Loucy (cell line): ENCODE data around the gene SCYGR2.

Experiments used
- EZH2phosphoT487 ChIP-seq: fragments of 200-600 bp; IDR thresholded peaks from 2 replicates; pipeline ENCODE4 v1.6.1; 2018; ENCODE audit warnings: antibody characterized with exemption, mild to moderate bottlenecking, moderate library complexity, borderline replicate concordance
- TF ChIP-seq, protein P1 (sequence below): fragments of 200-600 bp; sonication (generic); conservative IDR thresholded peaks from 2 replicates; pipeline ENCODE4 v1.5.1; 2014; ENCODE audit warnings: mild to moderate bottlenecking, antibody characterized with exemption, low read length

- TF ChIP-seq, protein P1, sequence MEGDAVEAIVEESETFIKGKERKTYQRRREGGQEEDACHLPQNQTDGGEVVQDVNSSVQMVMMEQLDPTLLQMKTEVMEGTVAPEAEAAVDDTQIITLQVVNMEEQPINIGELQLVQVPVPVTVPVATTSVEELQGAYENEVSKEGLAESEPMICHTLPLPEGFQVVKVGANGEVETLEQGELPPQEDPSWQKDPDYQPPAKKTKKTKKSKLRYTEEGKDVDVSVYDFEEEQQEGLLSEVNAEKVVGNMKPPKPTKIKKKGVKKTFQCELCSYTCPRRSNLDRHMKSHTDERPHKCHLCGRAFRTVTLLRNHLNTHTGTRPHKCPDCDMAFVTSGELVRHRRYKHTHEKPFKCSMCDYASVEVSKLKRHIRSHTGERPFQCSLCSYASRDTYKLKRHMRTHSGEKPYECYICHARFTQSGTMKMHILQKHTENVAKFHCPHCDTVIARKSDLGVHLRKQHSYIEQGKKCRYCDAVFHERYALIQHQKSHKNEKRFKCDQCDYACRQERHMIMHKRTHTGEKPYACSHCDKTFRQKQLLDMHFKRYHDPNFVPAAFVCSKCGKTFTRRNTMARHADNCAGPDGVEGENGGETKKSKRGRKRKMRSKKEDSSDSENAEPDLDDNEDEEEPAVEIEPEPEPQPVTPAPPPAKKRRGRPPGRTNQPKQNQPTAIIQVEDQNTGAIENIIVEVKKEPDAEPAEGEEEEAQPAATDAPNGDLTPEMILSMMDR: no peak
- no peak for TF ChIP-seq EZH2phosphoT487
These were observed 14.0 kb downstream of the SCYGR2 start for GRCh38 chr2:227612546-227613271.
